Umbilical cord (tissue), 2 donors: ENCODE data around the gene CDH13. TPM values are rescaled to one million over a fixed set of nuclear protein-coding genes. Genes with fewer than 3 reads are reported as not detected.

Source experiments
- DNase-seq: peaks from one replicate; pipeline ENCODE4 v3.0.0-alpha.2; 2015; ENCODE audit warnings: low spot score
- total RNA-seq: library from RNA; depleted of rRNA; stranded (reverse); fragments of >200 nt; gene quantifications from one replicate; pipeline ENCODE4 v1.2.3, GENCODE V29; 2014; ENCODE audit warnings: low replicate concordance; ENCODE audit not compliant: insufficient read depth

Gene CDH13
- total RNA-seq, 1 donor from 2014 or later: 6.7 TPM

GRCh38 chr16:83160287-83161020 lies 533.7 kb downstream of the CDH13 start:
- DNase-seq: no peak

DNA sequence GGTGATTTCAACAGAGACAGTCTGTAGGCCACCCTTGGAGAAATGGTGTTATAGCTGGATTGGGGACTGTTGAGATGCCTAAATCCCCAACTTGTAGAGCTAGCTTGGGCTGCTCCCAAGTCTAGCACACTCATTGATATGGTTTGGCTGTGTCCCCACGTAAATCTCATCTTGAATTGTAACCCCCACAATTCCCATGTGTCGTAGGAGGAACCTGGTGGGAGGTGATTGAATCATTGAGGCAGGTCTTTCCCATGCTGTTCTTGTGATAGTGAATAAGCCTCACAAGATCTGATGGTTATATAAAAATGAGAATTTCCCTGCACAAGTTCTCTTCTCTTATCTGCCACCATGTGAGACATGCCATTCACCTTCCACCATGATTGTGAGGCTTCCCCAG lies 536.0 kb downstream of the CDH13 start:
- no peak for DNase-seq

DNA sequence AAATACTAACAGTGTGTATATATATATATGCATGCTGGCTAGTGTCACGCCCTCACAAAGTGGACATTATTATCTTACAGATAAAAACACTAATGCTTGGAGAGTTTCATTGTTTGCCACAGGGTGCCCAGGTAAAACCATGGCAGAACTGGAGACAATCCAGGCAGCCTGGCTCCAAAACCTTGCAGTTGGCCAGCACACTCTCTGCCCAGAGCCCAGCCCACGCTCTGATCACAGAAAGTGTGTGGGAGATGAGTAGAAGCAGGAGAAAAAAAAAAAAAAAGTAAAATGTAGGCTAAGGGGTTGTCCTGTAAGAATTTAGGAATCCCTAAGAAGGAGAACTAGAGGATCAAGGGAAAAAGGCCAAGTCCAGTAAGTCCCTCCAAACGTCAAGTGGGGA lies 538.0 kb downstream of the CDH13 start:
- no peak for DNase-seq

DNA sequence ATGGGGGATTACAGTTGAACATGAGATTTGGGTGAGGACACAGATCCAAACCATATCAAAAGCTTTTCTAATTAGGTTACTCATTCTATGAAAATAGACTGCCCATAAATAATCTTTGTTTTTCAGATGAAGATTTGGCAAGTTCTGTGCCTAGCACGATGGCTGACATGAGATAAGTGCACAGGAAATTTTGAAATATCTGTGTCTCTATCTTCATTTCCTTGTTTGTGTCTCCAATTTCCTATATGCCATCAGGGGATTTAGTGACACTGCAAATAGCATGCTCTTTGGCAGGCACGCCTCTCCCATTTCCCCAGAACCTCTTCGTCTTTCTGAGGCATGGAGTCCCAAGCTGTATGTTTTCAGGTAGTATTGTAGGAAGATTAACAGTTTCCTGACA lies 544.6 kb downstream of the CDH13 start:
- no peak for DNase-seq

DNA sequence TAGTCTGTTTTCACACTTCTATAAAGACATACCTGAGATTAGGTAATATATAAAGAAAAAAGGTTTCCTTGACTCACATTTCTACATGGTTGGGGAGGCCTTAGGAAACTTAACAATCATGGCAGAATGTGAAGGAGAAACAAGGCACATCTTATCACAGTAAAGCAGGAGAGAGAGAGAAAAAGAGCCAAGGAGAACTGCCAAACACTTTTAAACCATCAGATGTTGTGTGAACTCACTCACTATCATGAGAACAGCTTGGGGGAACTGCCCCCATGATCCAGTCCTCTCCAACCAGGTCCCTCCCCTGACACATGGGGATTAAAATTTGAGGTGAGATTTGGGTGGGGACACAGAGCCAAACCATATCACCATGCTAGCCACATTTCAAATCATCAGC lies 547.9 kb downstream of the CDH13 start:
- no peak for DNase-seq

DNA sequence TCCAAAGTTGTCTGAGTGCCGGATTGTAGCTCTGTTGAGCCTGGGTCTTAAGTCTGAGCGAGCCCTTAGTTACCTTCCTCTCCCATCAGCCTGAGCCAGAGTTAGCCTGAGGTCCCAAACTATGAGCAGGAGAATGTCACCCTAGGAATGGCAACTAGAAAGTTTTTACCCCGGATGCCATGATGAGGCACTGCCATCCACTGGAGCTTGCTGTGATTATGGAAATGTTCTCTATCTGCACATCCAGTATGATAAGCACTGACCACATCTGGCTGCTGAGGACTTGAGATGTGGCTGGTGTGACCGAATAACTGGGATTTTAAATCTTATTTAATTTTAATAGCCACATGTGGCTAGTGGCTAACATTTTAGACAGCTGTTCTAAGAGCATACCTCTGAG lies 550.0 kb downstream of the CDH13 start:
- DNase-seq: no peak

GRCh38 chr16:83185902-83186301 lies 559.1 kb downstream of the CDH13 start:
- no peak for DNase-seq

GRCh38 chr16:83187405-83187804 lies 560.6 kb downstream of the CDH13 start:
- peak; percentile 54 for DNase-seq

DNA sequence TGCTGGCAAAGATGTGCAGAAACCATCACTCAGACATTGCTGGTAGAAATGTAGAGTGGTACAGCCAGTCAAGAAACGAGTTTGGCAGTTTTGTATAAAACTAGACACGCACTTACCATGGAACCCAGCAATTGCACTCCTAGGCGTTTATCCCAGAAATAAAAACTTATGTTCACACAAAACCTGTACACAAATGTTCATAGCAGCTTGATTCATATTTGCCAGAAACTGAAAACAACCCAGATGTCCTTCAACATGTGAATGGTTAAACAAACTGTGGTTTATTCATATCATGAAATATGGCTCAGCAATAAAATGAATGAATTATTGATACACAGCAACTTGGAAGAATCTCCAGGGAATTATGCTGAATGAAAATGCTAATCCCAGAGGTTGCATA lies 570.0 kb downstream of the CDH13 start:
- DNase-seq: no peak

DNA sequence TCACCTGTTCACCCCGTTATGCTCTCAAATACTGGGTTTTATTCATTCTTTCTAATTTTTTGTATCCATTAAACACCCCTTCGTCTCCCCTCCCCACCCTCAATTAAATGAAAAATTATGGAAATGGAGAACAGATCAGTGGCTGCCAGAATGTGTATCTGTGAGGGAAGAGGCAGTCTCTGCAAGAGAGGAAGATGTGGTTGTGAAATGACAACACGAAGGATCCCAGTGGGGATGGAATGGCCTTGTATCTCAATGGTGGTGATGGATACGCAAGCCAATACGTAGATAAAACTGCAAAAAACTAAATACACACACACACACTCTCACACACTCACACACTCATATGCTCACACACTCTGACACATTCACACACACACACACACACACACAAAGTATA lies 570.7 kb downstream of the CDH13 start:
- DNase-seq: no peak

DNA sequence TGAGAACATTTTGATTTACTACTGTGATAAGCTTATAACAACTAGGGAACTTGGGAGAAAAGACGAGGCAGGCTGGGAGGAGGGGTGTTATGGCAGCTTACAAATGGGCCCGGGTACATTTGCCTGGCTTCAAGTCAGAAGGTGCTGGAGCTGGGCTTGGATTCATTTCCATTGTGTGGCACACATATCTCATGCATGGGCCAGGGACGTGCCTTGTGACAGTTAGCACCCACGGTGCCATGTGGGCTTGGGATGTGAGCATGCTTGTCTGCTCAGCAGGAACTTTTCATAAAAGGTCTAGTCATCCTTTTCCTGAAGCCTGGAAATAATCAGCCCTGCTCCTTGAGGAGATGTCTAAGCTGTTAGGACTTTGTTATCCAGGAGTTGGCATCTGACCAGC lies 572.2 kb downstream of the CDH13 start:
- DNase-seq: no peak

GRCh38 chr16:83200005-83200779 lies 573.4 kb downstream of the CDH13 start:
- DNase-seq: no peak

DNA sequence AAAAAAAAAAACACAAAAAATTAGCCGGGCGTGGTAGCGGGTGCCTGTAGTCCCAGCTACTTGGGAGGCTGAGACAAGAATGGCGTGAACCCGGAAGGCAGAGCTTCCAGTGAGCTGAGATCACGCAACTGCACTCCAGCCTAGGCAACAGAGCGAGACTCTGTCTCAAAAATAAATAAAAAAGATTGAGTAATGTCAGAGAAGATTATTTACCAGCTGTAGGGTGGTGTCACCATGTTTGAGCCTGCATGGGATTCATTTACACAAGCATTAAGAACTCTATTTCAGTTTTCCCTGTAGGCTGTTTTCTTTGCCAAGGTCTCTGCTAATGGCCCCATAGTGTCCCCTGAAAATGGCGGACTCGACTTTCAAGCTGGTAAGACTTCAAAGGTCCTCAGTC lies 575.0 kb downstream of the CDH13 start:
- DNase-seq: no peak

DNA sequence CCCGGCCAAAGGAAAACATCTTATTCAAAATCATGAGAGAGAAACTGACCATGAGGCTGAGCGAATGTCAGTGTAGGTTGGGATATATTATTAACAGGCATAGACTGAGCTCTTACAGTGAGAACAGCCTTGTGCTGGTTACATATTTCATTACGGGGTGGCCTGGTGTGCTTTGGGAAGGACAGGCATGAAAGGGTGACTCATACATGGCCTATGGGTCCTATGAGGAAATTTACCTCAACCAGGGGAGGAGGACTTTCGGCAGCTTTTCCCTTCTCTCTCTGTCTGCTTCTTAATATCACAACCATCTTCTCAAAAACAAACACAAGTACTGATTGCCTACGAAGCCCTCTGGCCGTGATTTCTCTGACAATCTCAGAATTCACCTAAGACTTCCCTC lies 579.1 kb downstream of the CDH13 start:
- DNase-seq: no peak

- DNase-seq: no peak
These were observed 579.7 kb downstream of the CDH13 start for GRCh38 chr16:83206426-83206825.

DNA sequence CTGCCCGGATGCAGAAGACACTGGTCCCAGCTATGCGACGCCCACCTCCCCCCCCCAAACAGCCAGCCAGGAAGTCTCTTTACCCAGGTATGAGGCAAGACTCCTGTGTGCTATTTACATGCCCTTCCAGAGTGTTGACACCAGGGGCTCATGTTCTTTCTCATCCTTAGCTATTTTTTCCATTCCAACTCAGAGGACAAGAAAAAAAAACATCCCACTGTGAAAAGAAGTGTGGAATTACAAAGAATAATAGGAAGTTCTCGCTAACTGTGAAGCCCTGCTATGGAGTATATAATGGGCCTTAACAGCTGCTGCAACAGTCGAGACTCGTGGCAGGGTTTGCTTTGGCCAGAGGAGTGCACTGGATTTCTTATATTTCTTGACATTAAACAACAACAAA lies 584.9 kb downstream of the CDH13 start:
- no peak for DNase-seq

DNA sequence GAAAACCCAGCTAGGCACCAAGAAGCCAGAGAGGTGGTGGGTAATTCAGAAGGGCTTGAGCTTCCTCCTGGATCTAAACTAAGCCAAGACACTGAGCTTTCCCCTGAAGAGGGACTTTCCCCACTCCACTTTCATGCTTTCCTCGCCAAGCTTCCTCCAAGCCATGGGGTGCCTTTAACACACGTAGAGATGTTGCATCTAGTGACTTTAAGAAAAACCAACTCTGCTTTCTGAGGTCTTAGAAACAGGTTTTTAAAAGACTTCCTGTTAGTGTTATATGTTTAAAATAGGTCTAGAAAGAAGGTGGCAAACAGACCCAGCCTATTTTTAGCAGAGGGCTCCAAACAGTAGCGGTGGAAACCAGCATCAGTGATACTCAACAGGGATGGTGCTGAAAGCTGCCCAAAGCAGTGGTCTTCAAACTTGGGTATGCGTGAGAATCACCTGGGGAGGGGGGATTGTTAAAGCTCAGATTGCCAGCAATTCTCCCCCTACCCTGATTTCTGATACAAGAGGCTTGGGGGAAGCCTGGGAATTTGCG lies 585.6 kb downstream of the CDH13 start:
- no peak for DNase-seq

DNA sequence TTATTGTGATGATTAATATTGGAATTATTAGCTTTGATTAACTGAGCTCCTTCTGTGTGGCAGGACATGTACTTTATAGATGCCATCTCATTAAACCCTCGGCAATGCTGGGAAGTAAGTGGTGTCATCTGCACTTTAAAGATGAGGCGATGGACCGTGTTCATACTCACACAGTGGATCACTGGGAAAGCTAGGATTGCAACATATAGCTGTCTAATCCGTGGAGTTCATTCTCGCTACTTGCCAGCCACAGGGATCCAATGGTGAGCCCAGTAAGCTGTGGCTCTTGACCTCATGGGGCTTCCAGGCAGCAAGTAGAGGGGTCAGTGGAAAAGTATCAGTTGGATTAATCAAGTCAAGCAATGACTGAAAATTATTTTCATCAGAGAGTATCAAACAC lies 587.9 kb downstream of the CDH13 start:
- DNase-seq: no peak

GRCh38 chr16:83215406-83216001 lies 588.7 kb downstream of the CDH13 start:
- DNase-seq: no peak

DNA sequence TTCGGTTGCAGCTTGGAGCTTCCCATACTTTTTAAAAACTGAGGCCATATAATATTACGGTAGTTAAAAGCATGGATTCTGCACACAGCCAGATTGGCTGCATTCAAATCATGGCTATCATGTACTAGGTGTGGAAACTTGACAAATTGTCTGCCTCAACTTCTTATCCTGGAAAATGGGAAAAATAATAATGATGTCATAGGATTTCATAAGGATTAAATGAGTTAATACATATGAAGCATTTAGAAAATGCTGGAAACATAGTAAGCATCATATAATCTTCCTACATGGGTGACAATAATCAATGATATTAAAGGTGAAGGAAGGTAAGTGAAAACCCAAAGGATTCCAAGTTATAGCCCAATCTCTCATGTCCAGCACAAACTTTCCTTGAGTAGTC lies 592.5 kb downstream of the CDH13 start:
- DNase-seq: no peak

DNA sequence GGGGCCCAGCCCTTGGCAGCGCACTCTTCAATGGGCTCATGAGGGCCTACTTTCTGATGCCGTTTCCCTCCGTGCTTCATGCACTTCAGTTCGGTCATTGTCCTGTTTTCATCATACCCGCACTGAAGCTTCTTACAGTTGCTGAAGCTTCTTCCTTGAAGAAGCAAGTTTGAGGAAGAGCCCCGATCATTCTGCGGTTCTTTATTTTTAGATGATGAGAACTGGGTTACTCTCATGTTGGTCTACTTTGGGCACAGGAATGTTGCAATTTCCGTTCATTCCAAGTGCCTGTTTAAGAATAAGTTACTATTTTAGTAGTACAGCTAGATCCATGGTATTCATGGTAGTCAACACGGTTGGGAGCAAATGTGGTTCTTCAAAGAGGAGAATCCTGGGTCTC lies 593.3 kb downstream of the CDH13 start:
- no peak for DNase-seq

DNA sequence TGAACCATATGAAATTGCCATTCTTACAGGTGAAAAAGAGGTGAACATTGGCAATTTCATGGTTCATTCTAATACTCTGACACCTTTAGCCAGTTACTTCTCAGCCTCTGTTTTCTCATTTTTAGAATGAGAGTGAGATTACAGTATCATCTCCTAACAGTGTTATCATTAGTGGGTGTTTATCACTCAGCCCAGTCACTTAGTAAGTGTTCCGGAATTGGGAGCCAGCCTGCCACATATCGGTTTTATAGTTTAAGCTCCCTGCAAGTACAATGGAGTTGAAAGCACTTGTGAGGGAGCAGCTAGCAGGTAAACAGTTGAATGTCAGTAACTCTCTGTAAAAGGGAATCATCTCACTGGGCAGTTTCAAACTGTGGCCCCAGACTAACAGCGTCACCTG lies 597.9 kb downstream of the CDH13 start:
- no peak for DNase-seq

- no peak for DNase-seq
These were observed 600.6 kb downstream of the CDH13 start for GRCh38 chr16:83227336-83227735.
